K562 (cell line): ENCODE data around the gene UBE3D. TPM values are rescaled to one million over a fixed set of nuclear protein-coding genes. Genes with fewer than 3 reads are reported as not detected.

Experiments
- ATAC-seq: fragments of 200-7000 bp; cut with Tn5 transposase; 3 replicates; pipeline ENCODE4 v1.9.1; 2020; ENCODE audit warnings: moderate library complexity
- BruUV-seq: library from RNA; stranded (reverse); fragments of 400-500 nt; replicated peaks from 2 replicates; lab custom pipeline; 2021; lab: Mats Ljungman, UMichigan
- CTCF ChIA-PET: fragments of 300-600 bp; formaldehyde crosslinking; extraction: SDS; loops from one replicate; lab custom pipeline; 2021; ENCODE audit warnings: low intra/inter-chr PET ratio; lab: Yijun Ruan, JAX
- POLR2A ChIA-PET: fragments of 300-600, 350-650 bp; sonication (Branson Sonifier 250); formaldehyde crosslinking; extraction: SDS; loops from one replicate; lab custom pipeline; 2021; ENCODE audit warnings: antibody characterized with exemption, inconsistent platforms; lab: Yijun Ruan, JAX
- DNase-seq, 4 experiments: peaks; one replicate each; pipeline versions ENCODE4 v3.0.0 to v3.0.0-alpha.2; 2011 to 2018; ENCODE audit warnings: low spot score in 3 of 4, mixed read lengths in 3 of 4; ENCODE audit errors: extremely low read depth in 1 of 4
- FAIRE-seq: peaks from 2 replicates; lab custom pipeline; 2011; peaks lifted over from hg19 to GRCh38; lab: Jason Lieb, UNC
- H2AFZ ChIP-seq: 2 replicates; pipeline ENCODE4 v1.6.0; 2011; ENCODE audit warnings: low read depth, low read length, control low read depth, inconsistent platforms
- H3K27ac ChIP-seq: fragments of 200-600 bp; 3 replicates; pipeline ENCODE4 v1.8.0; 2011; ENCODE audit warnings: low read depth, mild to moderate bottlenecking, control low read depth, inconsistent platforms, low read length, moderate library complexity, mixed read lengths; ENCODE audit errors: extremely low read depth
- H3K27me3 ChIP-seq, 2 experiments: fragments of 300-600 bp in 1 of 2; 2 replicates in 1 of 2; 3 replicates in 1 of 2; pipeline versions ENCODE4 v1.6.0 to v1.8.0; 2011; ENCODE audit warnings: inconsistent platforms in 2 of 2, low read length in 2 of 2, mild to moderate bottlenecking in 1 of 2, mixed read lengths in 1 of 2, moderate library complexity in 1 of 2; ENCODE audit not compliant: control insufficient read depth in 2 of 2, insufficient read depth in 2 of 2
- H3K36me3 ChIP-seq: fragments of 300-600 bp; 3 replicates; pipeline ENCODE4 v1.8.0; 2011; ENCODE audit warnings: mild to moderate bottlenecking, low read length, inconsistent platforms; ENCODE audit not compliant: control insufficient read depth, insufficient read depth
- H3K4me1 ChIP-seq, 2 experiments: fragments of 200-600 bp in 1 of 2; replicated peaks in 1 of 2; 2 replicates in 1 of 2; 3 replicates in 1 of 2; pipeline versions ENCODE4 v1.5.1 to v1.8.0; 2011; ENCODE audit warnings: inconsistent platforms in 2 of 2, low read length in 2 of 2, mild to moderate bottlenecking in 1 of 2, mixed read lengths in 1 of 2, moderate library complexity in 1 of 2; ENCODE audit not compliant: control insufficient read depth in 2 of 2, insufficient read depth in 2 of 2
- H3K4me2 ChIP-seq: 2 replicates; pipeline ENCODE4 v1.6.1; 2011; ENCODE audit warnings: low read length, control low read depth, inconsistent platforms, mixed read lengths; ENCODE audit not compliant: insufficient read depth
- H3K4me3 ChIP-seq: fragments of 200-600 bp; sonication (generic), shearing (Covaris generic); 2 replicates; pipeline ENCODE4 v1.5.1; 2016; ENCODE audit warnings: control low read depth, inconsistent platforms
- H3K79me2 ChIP-seq: fragments of 200-600 bp; 3 replicates; pipeline ENCODE4 v1.8.0; 2011; ENCODE audit warnings: low read length, inconsistent platforms; ENCODE audit not compliant: control insufficient read depth, insufficient read depth
- H3K9ac ChIP-seq, 2 experiments: 2 replicates each; pipeline versions ENCODE4 v1.6.0 to v1.6.1; 2011; ENCODE audit warnings: low read depth in 2 of 2, low read length in 2 of 2, control low read depth in 1 of 2, inconsistent platforms in 1 of 2, mild to moderate bottlenecking in 1 of 2, mixed read lengths in 1 of 2; ENCODE audit not compliant: insufficient read depth in 1 of 2
- H3K9me1 ChIP-seq: one replicate; pipeline ENCODE4 v1.6.0; 2011; ENCODE audit warnings: inconsistent platforms, mild to moderate bottlenecking, low read length, moderate library complexity; ENCODE audit not compliant: control insufficient read depth, insufficient read depth
- H3K9me3 ChIP-seq: replicated peaks from 2 replicates; pipeline ENCODE4 v1.5.1; 2011; ENCODE audit warnings: low read depth, low read length, inconsistent platforms; ENCODE audit not compliant: control insufficient read depth, insufficient read depth
- H4K20me1 ChIP-seq: replicated peaks from 2 replicates; pipeline ENCODE4 v1.6.1; 2011; ENCODE audit warnings: low read length, inconsistent platforms, mixed read lengths; ENCODE audit not compliant: control insufficient read depth, insufficient read depth
- CAMTA2 ChIP-seq: fragments of 250-450 bp; sonication (Bioruptor Pico); conservative IDR thresholded peaks from 2 replicates; pipeline ENCODE4 v1.5.1; 2022
- HIVEP1 ChIP-seq: fragments of 250-450 bp; sonication (Bioruptor Pico); IDR thresholded peaks from 2 replicates; pipeline ENCODE4 v1.4.0; 2020; ENCODE audit warnings: mild to moderate bottlenecking
- HNRNPUL1 ChIP-seq: fragments of 200-400 bp; formaldehyde crosslinking; IDR thresholded peaks from 2 replicates; pipeline ENCODE4 v1.6.1; 2017; ENCODE audit warnings: low read length
- HSF4 ChIP-seq: fragments of 250-450 bp; sonication (Bioruptor Pico); IDR thresholded peaks from 2 replicates; pipeline ENCODE4 v2.1.2; 2022; ENCODE audit warnings: mild to moderate bottlenecking, moderate library complexity, borderline replicate concordance
- KDM4B ChIP-seq, 2 experiments: fragments of 450-650 bp in 1 of 2; sonication (generic) in 1 of 2; IDR thresholded peaks; 2 replicates each; pipeline ENCODE4 v1.6.1; 2016 to 2017; ENCODE audit warnings: borderline replicate concordance in 2 of 2, antibody characterized with exemption in 1 of 2, low read depth in 1 of 2, mild to moderate bottlenecking in 1 of 2
- L3MBTL2 ChIP-seq: fragments of 450-650 bp; IDR thresholded peaks from 2 replicates; pipeline ENCODE4 v1.6.1; 2016; ENCODE audit warnings: mild to moderate bottlenecking, moderate library complexity
- MTA3 ChIP-seq: fragments of 450-650 bp; formaldehyde crosslinking; IDR thresholded peaks from 2 replicates; pipeline ENCODE4 v1.6.1; 2017; ENCODE audit warnings: mild to moderate bottlenecking, borderline replicate concordance
- NFE2 ChIP-seq: IDR thresholded peaks from 2 replicates; pipeline ENCODE4 v1.6.1; 2014; ENCODE audit warnings: antibody characterized with exemption, low read depth
- SREBF1 ChIP-seq: fragments of 150-350 bp; IDR thresholded peaks from 2 replicates; pipeline ENCODE4 v1.6.1; 2014; ENCODE audit warnings: antibody characterized with exemption, low read depth, low read length, borderline replicate concordance
- ZNF217 ChIP-seq: sonication (generic); formaldehyde crosslinking; IDR thresholded peaks from 2 replicates; pipeline ENCODE4 v1.8.0; 2022; ENCODE audit warnings: mild to moderate bottlenecking, missing genetic modification reagents
- WGBS: fragments of 100-300 bp; shearing (Covaris generic); methylation state at CpG from one replicate; pipeline ENCODE4 v1.1.6; 2016; ENCODE audit warnings: low coverage, mixed read lengths; ENCODE audit not compliant: insufficient coverage; ENCODE audit errors: missing lambda C conversion rate; 5-methylcytosine and 5-hydroxymethylcytosine counted together
- in situ Hi-C: fragments of 300-500 bp; cut with MboI; formaldehyde crosslinking; loops from 4 replicates; pipeline ENCODE4 v1.15.0; 2018; ENCODE audit warnings: inconsistent platforms, mixed read lengths
- intact Hi-C: fragments of 100-400 bp; cut with micrococcal nuclease; formaldehyde crosslinking; loops from 2 replicates; pipeline ENCODE4 v1.14.2; 2022
- polyA plus RNA-seq, 8 experiments: library from polyadenylated mRNA; depleted of rRNA in 4 of 8; stranded (reverse) in 5 of 8; unstranded in 3 of 8; fragments of >200 nt; fragmentation: Nextera tagmentation in 2 of 8; fragmentation: Illumina TruSeq in 1 of 8; extraction: Ambion mirVana in 2 of 8; extraction: Trizol in 1 of 8; gene quantifications; 2 replicates each; pipeline versions ENCODE4 v1.2.1 to v1.2.3, GENCODE V29; 2011 to 2014; ENCODE audit warnings: inconsistent platforms in 1 of 8, missing spikeins in 1 of 8
- total RNA-seq, 7 experiments: library from RNA; depleted of rRNA in 6 of 7; stranded (reverse); fragments of >200 nt in 6 of 7; fragmentation: Illumina TruSeq in 2 of 7; extraction: Trizol in 2 of 7; gene quantifications; 2 replicates each; pipeline versions ENCODE4 v1.2.1 to v1.2.3, GENCODE V29; 2011 to 2021; ENCODE audit warnings: low replicate concordance in 1 of 7
- TF ChIP-seq, protein P1 (sequence below): fragments of 450-650 bp; IDR thresholded peaks from 2 replicates; pipeline ENCODE4 v1.6.1; 2016; ENCODE audit warnings: mild to moderate bottlenecking
- TF ChIP-seq, protein P2 (sequence below): fragments of 450-650 bp; IDR thresholded peaks from 2 replicates; pipeline ENCODE4 v1.6.1; 2018; ENCODE audit not compliant: partially characterized antibody
- TF ChIP-seq, protein P3 (sequence below): fragments of 150-350 bp; IDR thresholded peaks from 2 replicates; pipeline ENCODE4 v1.6.1; 2014; ENCODE audit warnings: low read depth, mild to moderate bottlenecking, low read length, borderline replicate concordance
- TF ChIP-seq, protein P4 (sequence below): fragments of 250-450 bp; sonication (Bioruptor Pico); IDR thresholded peaks from 2 replicates; pipeline ENCODE4 v1.8.0; 2021; ENCODE audit warnings: moderate library complexity, mild to moderate bottlenecking, inconsistent platforms

UBE3D gene
- total and polyA plus RNA-seq, 9 of the 15 experiments (the other 6 are each of a cell fraction or from before 2014, with no cell fraction given), result 9.4 to 17.6 (median 11.9) TPM

DNA sequence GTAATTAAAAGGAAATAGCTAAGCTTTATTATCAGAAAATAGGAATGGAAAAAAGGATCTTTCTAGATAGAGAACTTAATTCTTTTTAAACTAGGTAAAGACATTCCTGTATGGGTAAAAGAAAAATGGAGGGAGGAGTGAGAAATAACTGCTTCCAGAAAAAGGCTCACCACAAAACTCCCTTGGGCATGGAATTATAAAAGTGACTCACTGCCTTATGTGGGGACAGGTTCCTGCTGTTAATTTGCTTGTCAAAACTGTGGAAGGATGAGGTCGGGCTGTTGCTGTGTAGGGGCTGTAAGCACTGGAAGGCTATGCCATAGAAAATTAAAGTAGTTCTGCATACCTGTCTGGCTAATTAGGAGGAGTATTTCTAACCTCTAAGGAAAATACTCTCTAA, 158.7 kb downstream of the UBE3D start:
- Histone ChIP-seq H3K4me1 (peaks cover 0 to 8% of the 10 kb centered on the region in 2 experiments; a peak in 2 of 5 replicates), H3K36me3 (no peaks in the 10 kb centered on the region), H3K4me3 (no peak overlapping the region), H3K4me2 (no peak overlapping the region), H3K27ac (no peak overlapping the region), H3K79me2 (no peaks in the 10 kb centered on the region), H3K9me1 (no peaks in the 10 kb centered on the region), H3K27me3 (no peaks in the 10 kb centered on the region), H2AFZ (no peak overlapping the region), H4K20me1 (no peaks in the 10 kb centered on the region), H3K9me3 (no peaks in the 10 kb centered on the region), H3K9ac (no peak overlapping the region)
- intact Hi-C loops (no loop called here), in situ Hi-C loops (no loop called here)
- no TSS peak for BruUV-seq
- ChIA-PET POLR2A (no interaction called here), CTCF (no interaction called here)
- FAIRE-seq (no peak), DNase-seq (no peak), ATAC-seq (no peak)
- WGBS, result 6% methylated on average over 1 of the region's 1 CpG
- TF ChIP-seq CAMTA2 (CRISPR knock-in tag) (no peak), MTA3 (no peak), KDM4B (IDR thresholded peaks at IDR 0.05; ENCODE audit: borderline replicate concordance in 2 of 2, low read depth in 1 of 2) (no peak), L3MBTL2 (no peak), NFE2 (no peak), SREBF1 (no peak), HIVEP1 (CRISPR knock-in tag) (no peak), HSF4 (CRISPR knock-in tag) (no peak), ZNF217 (CRISPR knock-in tag) (no peak), HNRNPUL1 (no peak)
- TF ChIP-seq, protein P1, sequence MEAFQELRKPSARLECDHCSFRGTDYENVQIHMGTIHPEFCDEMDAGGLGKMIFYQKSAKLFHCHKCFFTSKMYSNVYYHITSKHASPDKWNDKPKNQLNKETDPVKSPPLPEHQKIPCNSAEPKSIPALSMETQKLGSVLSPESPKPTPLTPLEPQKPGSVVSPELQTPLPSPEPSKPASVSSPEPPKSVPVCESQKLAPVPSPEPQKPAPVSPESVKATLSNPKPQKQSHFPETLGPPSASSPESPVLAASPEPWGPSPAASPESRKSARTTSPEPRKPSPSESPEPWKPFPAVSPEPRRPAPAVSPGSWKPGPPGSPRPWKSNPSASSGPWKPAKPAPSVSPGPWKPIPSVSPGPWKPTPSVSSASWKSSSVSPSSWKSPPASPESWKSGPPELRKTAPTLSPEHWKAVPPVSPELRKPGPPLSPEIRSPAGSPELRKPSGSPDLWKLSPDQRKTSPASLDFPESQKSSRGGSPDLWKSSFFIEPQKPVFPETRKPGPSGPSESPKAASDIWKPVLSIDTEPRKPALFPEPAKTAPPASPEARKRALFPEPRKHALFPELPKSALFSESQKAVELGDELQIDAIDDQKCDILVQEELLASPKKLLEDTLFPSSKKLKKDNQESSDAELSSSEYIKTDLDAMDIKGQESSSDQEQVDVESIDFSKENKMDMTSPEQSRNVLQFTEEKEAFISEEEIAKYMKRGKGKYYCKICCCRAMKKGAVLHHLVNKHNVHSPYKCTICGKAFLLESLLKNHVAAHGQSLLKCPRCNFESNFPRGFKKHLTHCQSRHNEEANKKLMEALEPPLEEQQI, result no peak
- TF ChIP-seq, protein P2, sequence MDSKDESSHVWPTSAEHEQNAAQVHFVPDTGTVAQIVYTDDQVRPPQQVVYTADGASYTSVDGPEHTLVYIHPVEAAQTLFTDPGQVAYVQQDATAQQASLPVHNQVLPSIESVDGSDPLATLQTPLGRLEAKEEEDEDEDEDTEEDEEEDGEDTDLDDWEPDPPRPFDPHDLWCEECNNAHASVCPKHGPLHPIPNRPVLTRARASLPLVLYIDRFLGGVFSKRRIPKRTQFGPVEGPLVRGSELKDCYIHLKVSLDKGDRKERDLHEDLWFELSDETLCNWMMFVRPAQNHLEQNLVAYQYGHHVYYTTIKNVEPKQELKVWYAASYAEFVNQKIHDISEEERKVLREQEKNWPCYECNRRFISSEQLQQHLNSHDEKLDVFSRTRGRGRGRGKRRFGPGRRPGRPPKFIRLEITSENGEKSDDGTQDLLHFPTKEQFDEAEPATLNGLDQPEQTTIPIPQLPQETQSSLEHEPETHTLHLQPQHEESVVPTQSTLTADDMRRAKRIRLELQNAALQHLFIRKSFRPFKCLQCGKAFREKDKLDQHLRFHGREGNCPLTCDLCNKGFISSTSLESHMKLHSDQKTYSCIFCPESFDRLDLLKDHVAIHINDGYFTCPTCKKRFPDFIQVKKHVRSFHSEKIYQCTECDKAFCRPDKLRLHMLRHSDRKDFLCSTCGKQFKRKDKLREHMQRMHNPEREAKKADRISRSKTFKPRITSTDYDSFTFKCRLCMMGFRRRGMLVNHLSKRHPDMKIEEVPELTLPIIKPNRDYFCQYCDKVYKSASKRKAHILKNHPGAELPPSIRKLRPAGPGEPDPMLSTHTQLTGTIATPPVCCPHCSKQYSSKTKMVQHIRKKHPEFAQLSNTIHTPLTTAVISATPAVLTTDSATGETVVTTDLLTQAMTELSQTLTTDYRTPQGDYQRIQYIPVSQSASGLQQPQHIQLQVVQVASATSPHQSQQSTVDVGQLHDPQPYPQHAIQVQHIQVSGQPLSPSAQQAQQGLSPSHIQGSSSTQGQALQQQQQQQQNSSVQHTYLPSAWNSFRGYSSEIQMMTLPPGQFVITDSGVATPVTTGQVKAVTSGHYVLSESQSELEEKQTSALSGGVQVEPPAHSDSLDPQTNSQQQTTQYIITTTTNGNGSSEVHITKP, result no peak
- TF ChIP-seq, protein P3, sequence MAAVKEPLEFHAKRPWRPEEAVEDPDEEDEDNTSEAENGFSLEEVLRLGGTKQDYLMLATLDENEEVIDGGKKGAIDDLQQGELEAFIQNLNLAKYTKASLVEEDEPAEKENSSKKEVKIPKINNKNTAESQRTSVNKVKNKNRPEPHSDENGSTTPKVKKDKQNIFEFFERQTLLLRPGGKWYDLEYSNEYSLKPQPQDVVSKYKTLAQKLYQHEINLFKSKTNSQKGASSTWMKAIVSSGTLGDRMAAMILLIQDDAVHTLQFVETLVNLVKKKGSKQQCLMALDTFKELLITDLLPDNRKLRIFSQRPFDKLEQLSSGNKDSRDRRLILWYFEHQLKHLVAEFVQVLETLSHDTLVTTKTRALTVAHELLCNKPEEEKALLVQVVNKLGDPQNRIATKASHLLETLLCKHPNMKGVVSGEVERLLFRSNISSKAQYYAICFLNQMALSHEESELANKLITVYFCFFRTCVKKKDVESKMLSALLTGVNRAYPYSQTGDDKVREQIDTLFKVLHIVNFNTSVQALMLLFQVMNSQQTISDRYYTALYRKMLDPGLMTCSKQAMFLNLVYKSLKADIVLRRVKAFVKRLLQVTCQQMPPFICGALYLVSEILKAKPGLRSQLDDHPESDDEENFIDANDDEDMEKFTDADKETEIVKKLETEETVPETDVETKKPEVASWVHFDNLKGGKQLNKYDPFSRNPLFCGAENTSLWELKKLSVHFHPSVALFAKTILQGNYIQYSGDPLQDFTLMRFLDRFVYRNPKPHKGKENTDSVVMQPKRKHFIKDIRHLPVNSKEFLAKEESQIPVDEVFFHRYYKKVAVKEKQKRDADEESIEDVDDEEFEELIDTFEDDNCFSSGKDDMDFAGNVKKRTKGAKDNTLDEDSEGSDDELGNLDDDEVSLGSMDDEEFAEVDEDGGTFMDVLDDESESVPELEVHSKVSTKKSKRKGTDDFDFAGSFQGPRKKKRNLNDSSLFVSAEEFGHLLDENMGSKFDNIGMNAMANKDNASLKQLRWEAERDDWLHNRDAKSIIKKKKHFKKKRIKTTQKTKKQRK, result no peak
- TF ChIP-seq, protein P4, sequence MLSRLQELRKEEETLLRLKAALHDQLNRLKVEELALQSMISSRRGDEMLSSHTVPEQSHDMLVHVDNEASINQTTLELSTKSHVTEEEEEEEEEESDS, result no peak
